H1 (cell line): ENCODE measurements around the gene PDZD8.

Experiments used
- CEBPB ChIP-seq: IDR thresholded peaks from 2 replicates; pipeline ENCODE4 v1.6.1; 2012; ENCODE audit warnings: low read depth, low read length
- CREB1 ChIP-seq: IDR thresholded peaks from 2 replicates; pipeline ENCODE4 v1.6.1; 2012; ENCODE audit warnings: inconsistent platforms
- EGR1 ChIP-seq: IDR thresholded peaks from 2 replicates; pipeline ENCODE4 v1.6.1; 2011; ENCODE audit warnings: low read depth, low read length, borderline replicate concordance
- JUND ChIP-seq: IDR thresholded peaks from 2 replicates; pipeline ENCODE4 v1.6.1; 2011; ENCODE audit warnings: mild to moderate bottlenecking, improper control_type of control experiment, low read length
- KDM5A ChIP-seq: fragments of 200-600 bp; IDR thresholded peaks from 2 replicates; pipeline ENCODE4 v1.7.1; 2012; ENCODE audit warnings: mild to moderate bottlenecking, low read length, inconsistent platforms, mixed read lengths
- RAD21 ChIP-seq, 2 experiments: IDR thresholded peaks in 1 of 2; conservative IDR thresholded peaks in 1 of 2; 2 replicates each; pipeline ENCODE4 v1.6.1; 2011; ENCODE audit warnings: low read depth in 2 of 2, low read length in 2 of 2, improper control_type of control experiment in 1 of 2, inconsistent platforms in 1 of 2, mild to moderate bottlenecking in 1 of 2, moderate library complexity in 1 of 2
- TF ChIP-seq, protein P1 (sequence below), 3 experiments: IDR thresholded peaks; 1 replicate in 2 of 3; 2 replicates in 1 of 3; pipeline versions ENCODE4 v1.5.1 to v1.6.1; 2011; ENCODE audit warnings: low read length in 3 of 3, mild to moderate bottlenecking in 3 of 3, inconsistent platforms in 2 of 3, low read depth in 1 of 3, moderate library complexity in 1 of 3; ENCODE audit not compliant: insufficient read depth in 1 of 3; ENCODE audit errors: control extremely low read depth in 1 of 3
- TF ChIP-seq, protein P2 (sequence below): IDR thresholded peaks from 2 replicates; pipeline ENCODE4 v1.6.1; 2011; ENCODE audit warnings: low read length, improper control_type of control experiment
- TF ChIP-seq, protein P3 (sequence below): IDR thresholded peaks from 2 replicates; pipeline ENCODE4 v1.6.1; 2012; ENCODE audit warnings: inconsistent platforms

- TF ChIP-seq, protein P1, sequence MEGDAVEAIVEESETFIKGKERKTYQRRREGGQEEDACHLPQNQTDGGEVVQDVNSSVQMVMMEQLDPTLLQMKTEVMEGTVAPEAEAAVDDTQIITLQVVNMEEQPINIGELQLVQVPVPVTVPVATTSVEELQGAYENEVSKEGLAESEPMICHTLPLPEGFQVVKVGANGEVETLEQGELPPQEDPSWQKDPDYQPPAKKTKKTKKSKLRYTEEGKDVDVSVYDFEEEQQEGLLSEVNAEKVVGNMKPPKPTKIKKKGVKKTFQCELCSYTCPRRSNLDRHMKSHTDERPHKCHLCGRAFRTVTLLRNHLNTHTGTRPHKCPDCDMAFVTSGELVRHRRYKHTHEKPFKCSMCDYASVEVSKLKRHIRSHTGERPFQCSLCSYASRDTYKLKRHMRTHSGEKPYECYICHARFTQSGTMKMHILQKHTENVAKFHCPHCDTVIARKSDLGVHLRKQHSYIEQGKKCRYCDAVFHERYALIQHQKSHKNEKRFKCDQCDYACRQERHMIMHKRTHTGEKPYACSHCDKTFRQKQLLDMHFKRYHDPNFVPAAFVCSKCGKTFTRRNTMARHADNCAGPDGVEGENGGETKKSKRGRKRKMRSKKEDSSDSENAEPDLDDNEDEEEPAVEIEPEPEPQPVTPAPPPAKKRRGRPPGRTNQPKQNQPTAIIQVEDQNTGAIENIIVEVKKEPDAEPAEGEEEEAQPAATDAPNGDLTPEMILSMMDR (IDR thresholded peaks at IDR 0.05; ENCODE audit: control extremely low read depth in 1 of 3, insufficient read depth in 1 of 3, low read depth in 1 of 3, low read length in 3 of 3): no peak
- TF ChIP-seq EGR1 (no peak), RAD21 (IDR thresholded peaks at IDR 0.05 in 1 of 2, conservative IDR thresholded peaks at IDR 0.05 in 1 of 2; ENCODE audit: low read depth in 2 of 2, low read length in 2 of 2) (no peak), CREB1 (no peak), CEBPB (no peak), KDM5A (no peak), JUND (no peak)
- TF ChIP-seq, protein P2, sequence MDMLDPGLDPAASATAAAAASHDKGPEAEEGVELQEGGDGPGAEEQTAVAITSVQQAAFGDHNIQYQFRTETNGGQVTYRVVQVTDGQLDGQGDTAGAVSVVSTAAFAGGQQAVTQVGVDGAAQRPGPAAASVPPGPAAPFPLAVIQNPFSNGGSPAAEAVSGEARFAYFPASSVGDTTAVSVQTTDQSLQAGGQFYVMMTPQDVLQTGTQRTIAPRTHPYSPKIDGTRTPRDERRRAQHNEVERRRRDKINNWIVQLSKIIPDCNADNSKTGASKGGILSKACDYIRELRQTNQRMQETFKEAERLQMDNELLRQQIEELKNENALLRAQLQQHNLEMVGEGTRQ: no peak
- TF ChIP-seq, protein P3, sequence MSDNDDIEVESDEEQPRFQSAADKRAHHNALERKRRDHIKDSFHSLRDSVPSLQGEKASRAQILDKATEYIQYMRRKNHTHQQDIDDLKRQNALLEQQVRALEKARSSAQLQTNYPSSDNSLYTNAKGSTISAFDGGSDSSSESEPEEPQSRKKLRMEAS: no peak
These were observed 21.6 kb downstream of the PDZD8 start for GRCh38 chr10:117353684-117354083.
